Fibroblast of skin of scalp (primary cell): ENCODE results near the gene KLC1.

Experiments used
- DNase-seq: peaks from one replicate; pipeline ENCODE4 v3.0.0-alpha.2; 2013

Gene KLC1

GRCh38 chr14:103721334-103722120 lies 92.5 kb downstream of the KLC1 start:
- no peak for DNase-seq

GRCh38 chr14:103723748-103724081 lies 94.7 kb downstream of the KLC1 start:
- no peak for DNase-seq

GRCh38 chr14:103724116-103724515 lies 95.1 kb downstream of the KLC1 start:
- DNase-seq, result no peak

- DNase-seq, result no peak
Observed at GRCh38 chr14:103725001-103725682, 96.1 kb downstream of the KLC1 start.

GRCh38 chr14:103725739-103726395 lies 96.9 kb downstream of the KLC1 start:
- no peak for DNase-seq

GRCh38 chr14:103726474-103726873 lies 97.5 kb downstream of the KLC1 start:
- no peak for DNase-seq

- DNase-seq, result no peak
Observed at GRCh38 chr14:103727313-103727980, 98.4 kb downstream of the KLC1 start.

GRCh38 chr14:103728141-103728540 lies 99.1 kb downstream of the KLC1 start:
- no peak for DNase-seq

GRCh38 chr14:103728721-103729120 lies 99.7 kb downstream of the KLC1 start:
- DNase-seq, result no peak

- no peak for DNase-seq
Observed at GRCh38 chr14:103729496-103730448, 100.8 kb downstream of the KLC1 start.

GRCh38 chr14:103730490-103731035 lies 101.6 kb downstream of the KLC1 start:
- DNase-seq, result no peak

GRCh38 chr14:103731481-103731880 lies 102.5 kb downstream of the KLC1 start:
- DNase-seq, result no peak

GRCh38 chr14:103731916-103732867 lies 103.2 kb downstream of the KLC1 start:
- DNase-seq, result no peak

GRCh38 chr14:103732868-103733620 lies 104.0 kb downstream of the KLC1 start:
- no peak for DNase-seq

- no peak for DNase-seq
Observed at GRCh38 chr14:103733651-103734050, 104.6 kb downstream of the KLC1 start.

- no peak for DNase-seq
Observed at GRCh38 chr14:103734081-103734888, 105.3 kb downstream of the KLC1 start.

- DNase-seq, result no peak
Observed at GRCh38 chr14:103735022-103735421, 106.0 kb downstream of the KLC1 start.

GRCh38 chr14:103735439-103735814 lies 106.4 kb downstream of the KLC1 start:
- no peak for DNase-seq
